ENCODE measurements around the gene CLK2. TPM values are rescaled to one million over a fixed set of nuclear protein-coding genes. Genes with fewer than 3 reads are reported as not detected.

Gene CLK2
- total RNA-seq, 4 donors from 2014 or later, result 14.4 to 51.4 (median 32.9) TPM

- H3K9me3 ChIP-seq, result no peaks in the 10 kb centered on the region
- no peaks in the 10 kb centered on the region for H3K36me3 ChIP-seq
- TF ChIP-seq POLR2A (IDR thresholded peaks at IDR 0.05) (no peak), EP300 (IDR thresholded peaks at IDR 0.05) (no peak), CTCF (IDR thresholded peaks at IDR 0.05) (no peak), POLR2AphosphoS5 (IDR thresholded peaks at IDR 0.05) (no peak)
- ATAC-seq, result no peak
- H3K27ac ChIP-seq, result no peak overlapping the region
- WGBS, 2 donors (ENCODE audit: low coverage in 1 of 2), result 60 to 65% methylated on average over 8 to 10 of the region's 11 CpGs
- H3K27me3 ChIP-seq, result peaks cover 5% of the 10 kb centered on the region
- peaks cover 0 to 16% (median 3%) of the 10 kb centered on the region in 3 donors for H3K4me1 ChIP-seq
- no peak overlapping the region for H3K4me3 ChIP-seq
These were observed 31.3 kb upstream of the CLK2 start for GRCh38 chr1:155304558-155305063.

- H3K27me3 ChIP-seq, result peaks cover 20% of the 10 kb centered on the region
- WGBS, 2 donors (ENCODE audit: low coverage in 1 of 2), result 50 to 67% methylated on average over 2 to 3 of the region's 5 CpGs
- TF ChIP-seq EP300 (IDR thresholded peaks at IDR 0.05) (no peak), POLR2AphosphoS5 (IDR thresholded peaks at IDR 0.05) (no peak), POLR2A (IDR thresholded peaks at IDR 0.05) (no peak), CTCF (IDR thresholded peaks at IDR 0.05) (no peak)
- no peaks in the 10 kb centered on the region for H3K9me3 ChIP-seq
- no peak for ATAC-seq
- H3K27ac ChIP-seq, result no peak within 1 kb of the TSS
- H3K36me3 ChIP-seq, result no peaks in the 10 kb centered on the region
- no peak within 1 kb of the TSS for H3K4me3 ChIP-seq
- no peaks in the 10 kb centered on the region for H3K4me1 ChIP-seq
These were observed 28.1 kb upstream of the CLK2 start, which contains the start of gene PKLR for GRCh38 chr1:155301342-155301841. Gene PKLR (minus strand): TSS chr1:155301438. CDS start chr1:155301395, 43 bp downstream.

GRCh38 chr1:155300553-155301329 is 27.4 kb upstream of the CLK2 start:
- no peak for ATAC-seq
- H3K4me1 ChIP-seq, result peaks cover 0 to 2% (median 0%) of the 10 kb centered on the region in 3 donors
- H3K9me3 ChIP-seq, result no peaks in the 10 kb centered on the region
- no peaks in the 10 kb centered on the region for H3K36me3 ChIP-seq
- WGBS, 2 donors (ENCODE audit: low coverage in 1 of 2), result 80 to 100% methylated on average over 1 to 4 of the region's 9 CpGs
- H3K4me3 ChIP-seq, result no peak overlapping the region
- H3K27ac ChIP-seq, result no peak overlapping the region
- TF ChIP-seq POLR2A (IDR thresholded peaks at IDR 0.05) (no peak), EP300 (IDR thresholded peaks at IDR 0.05) (no peak), CTCF (IDR thresholded peaks at IDR 0.05) (no peak), POLR2AphosphoS5 (IDR thresholded peaks at IDR 0.05) (no peak)
- peaks cover 27% of the 10 kb centered on the region for H3K27me3 ChIP-seq

GRCh38 chr1:155300024-155300423 is 26.7 kb upstream of the CLK2 start:
- peaks cover 0 to 9% (median 2%) of the 10 kb centered on the region in 3 donors for H3K4me1 ChIP-seq
- no peak for ATAC-seq
- H3K27me3 ChIP-seq, result peaks cover 34% of the 10 kb centered on the region
- no peak overlapping the region for H3K4me3 ChIP-seq
- no peaks in the 10 kb centered on the region for H3K9me3 ChIP-seq
- TF ChIP-seq EP300 (IDR thresholded peaks at IDR 0.05), result no peak
- TF ChIP-seq CTCF (IDR thresholded peaks at IDR 0.05), result no peak
- TF ChIP-seq POLR2A (IDR thresholded peaks at IDR 0.05), result no peak
- no peak for TF ChIP-seq POLR2AphosphoS5 (IDR thresholded peaks at IDR 0.05)
- no peaks in the 10 kb centered on the region for H3K36me3 ChIP-seq
- 95 to 100% methylated on average over 4 to 7 of the region's 8 CpGs for WGBS, 2 donors (ENCODE audit: low coverage in 1 of 2)
- H3K27ac ChIP-seq, result no peak overlapping the region
